Mucosa of rectum (tissue), 2 donors: ENCODE results near the gene PSMB3.

Experiments
- H3K27ac ChIP-seq, 2 donors: one replicate each; pipeline ENCODE4 v1.7.0; 2013; ENCODE audit warnings: inconsistent platforms in 2 of 2, low read depth in 2 of 2, low read length in 2 of 2
- H3K27me3 ChIP-seq, 2 donors: one replicate each; pipeline ENCODE4 v1.7.0; 2013; ENCODE audit warnings: low read length in 2 of 2; ENCODE audit not compliant: control insufficient read depth in 2 of 2, insufficient read depth in 2 of 2
- H3K36me3 ChIP-seq, 2 donors: one replicate each; pipeline ENCODE4 v1.7.0; 2013; ENCODE audit warnings: low read length in 2 of 2; ENCODE audit not compliant: control insufficient read depth in 2 of 2, insufficient read depth in 2 of 2
- H3K4me1 ChIP-seq, 2 donors: one replicate each; pipeline ENCODE4 v1.7.0; 2013; ENCODE audit warnings: low read length in 2 of 2, mild to moderate bottlenecking in 1 of 2; ENCODE audit not compliant: control insufficient read depth in 2 of 2, insufficient read depth in 2 of 2
- H3K4me3 ChIP-seq, 2 donors: one replicate each; pipeline ENCODE4 v1.7.0; 2013; ENCODE audit warnings: low read length in 2 of 2
- H3K9ac ChIP-seq, 2 donors: one replicate each; pipeline ENCODE4 v1.7.0; 2013; ENCODE audit warnings: low read length in 2 of 2, low read depth in 1 of 2, mild to moderate bottlenecking in 1 of 2
- H3K9me3 ChIP-seq, 2 donors: one replicate each; pipeline ENCODE4 v1.7.0; 2013; ENCODE audit warnings: low read length in 2 of 2; ENCODE audit not compliant: control insufficient read depth in 2 of 2
- donor health status: healthy.
- donor health status: Normal muscosa, but diverticular disease.

The PSMB3 gene

DNA sequence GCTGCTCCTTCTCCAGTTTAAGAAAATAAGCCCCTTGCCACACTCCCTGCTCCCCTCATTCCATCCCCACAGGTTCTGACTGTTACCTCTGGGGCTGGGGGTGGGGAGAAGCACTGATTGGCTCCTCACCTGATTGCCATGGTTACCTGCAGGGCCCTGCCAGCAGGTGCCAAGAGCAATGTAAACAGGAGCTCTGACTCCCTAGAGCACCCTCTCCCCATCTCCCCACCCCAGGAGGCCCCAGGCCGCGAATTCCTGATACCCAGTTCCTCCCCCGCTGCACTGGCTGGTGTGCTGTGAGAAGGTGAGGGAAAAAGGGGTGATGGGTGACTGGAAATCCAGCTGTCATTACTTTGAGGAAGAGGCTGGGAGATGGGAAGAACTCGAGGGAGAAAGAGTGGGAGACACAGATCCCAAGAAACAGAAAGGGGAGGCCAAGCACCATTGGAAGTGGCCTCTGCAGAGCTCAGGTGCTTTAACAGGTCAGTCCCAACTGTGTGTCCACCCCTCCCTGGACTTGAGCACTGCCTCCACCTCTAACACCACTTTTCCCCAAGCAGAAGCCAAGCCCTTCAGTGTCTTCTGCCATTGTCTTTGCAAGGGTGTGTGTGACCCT, 8.9 kb upstream of the PSMB3 start:
- Histone ChIP-seq H3K4me1 (peaks cover 49 to 57% of the 10 kb centered on the region in 2 donors), H3K9ac (no peak overlapping the region), H3K9me3 (no peaks in the 10 kb centered on the region), H3K27ac (no peak overlapping the region), H3K27me3 (no peaks in the 10 kb centered on the region), H3K36me3 (peaks cover 0 to 4% of the 10 kb centered on the region in 2 donors), H3K4me3 (no peak overlapping the region)

DNA sequence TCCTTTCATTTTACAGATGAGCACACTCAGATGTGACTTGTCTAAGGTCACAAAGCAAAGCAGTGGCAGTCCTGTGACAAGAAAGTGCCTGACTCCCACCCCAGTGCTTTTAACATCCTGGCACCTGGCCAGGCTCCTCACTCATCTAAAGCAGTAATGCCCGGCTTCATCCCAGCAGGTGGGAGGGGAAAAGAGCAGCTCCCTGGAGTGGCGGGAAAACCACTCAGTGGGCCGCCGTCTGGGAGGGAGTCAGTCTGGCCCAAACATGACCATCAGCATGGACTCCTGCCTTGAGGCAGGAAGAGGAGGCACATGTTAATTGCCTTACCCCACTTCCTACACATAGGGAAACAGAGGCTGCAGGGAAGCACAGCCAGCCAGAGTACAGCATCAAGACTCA, 7.0 kb upstream of the PSMB3 start:
- Histone ChIP-seq H3K27ac (no peak overlapping the region), H3K4me3 (no peak overlapping the region), H3K9me3 (no peaks in the 10 kb centered on the region), H3K36me3 (no peaks in the 10 kb centered on the region), H3K9ac (no peak overlapping the region), H3K4me1 (peaks cover 57 to 59% of the 10 kb centered on the region in 2 donors), H3K27me3 (no peaks in the 10 kb centered on the region)

- Histone ChIP-seq H3K27ac (no peak overlapping the region), H3K9me3 (no peaks in the 10 kb centered on the region), H3K36me3 (no peaks in the 10 kb centered on the region), H3K9ac (peak overlapping the region in 1 of 2 donors; percentile 19), H3K27me3 (no peaks in the 10 kb centered on the region), H3K4me3 (peak overlapping the region; percentile 39 to 81), H3K4me1 (peaks cover 63% of the 10 kb centered on the region in 2 donors)
Observed at GRCh38 chr17:38746004-38746848, 6.3 kb upstream of the PSMB3 start.

DNA sequence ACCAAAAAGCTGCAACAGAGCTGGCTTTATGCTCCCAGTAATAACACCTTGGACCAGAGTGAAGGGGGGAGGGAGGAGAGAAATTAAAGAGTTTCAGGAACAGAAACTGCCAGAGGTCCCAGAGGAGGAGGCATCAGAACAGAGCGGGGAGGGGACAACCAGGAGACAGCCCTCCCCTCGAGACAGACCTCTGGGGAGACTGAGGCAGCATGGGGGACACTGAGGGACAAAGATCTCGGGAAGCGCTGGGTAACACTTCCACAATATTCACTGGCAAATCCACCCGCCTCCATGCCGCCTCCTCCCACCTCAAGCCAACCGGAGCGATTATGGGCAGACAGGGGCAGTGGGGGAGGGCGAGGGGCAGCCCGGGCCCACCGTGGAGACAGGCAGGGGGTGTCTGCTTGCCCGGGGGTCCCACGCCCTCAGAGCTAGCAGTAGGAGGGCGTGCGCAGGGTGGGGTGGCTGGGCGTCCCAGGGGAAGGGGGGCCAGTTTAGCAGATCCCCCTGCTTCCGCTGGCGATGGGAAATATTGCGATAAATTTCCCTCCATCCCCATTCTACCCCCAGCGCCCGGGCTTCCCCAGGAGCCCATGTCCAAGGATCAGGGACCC, 5.6 kb upstream of the PSMB3 start:
- peak overlapping the region; percentile 39 to 81 for H3K4me3 ChIP-seq
- peak overlapping the region in 1 of 2 donors; percentile 52 for H3K27ac ChIP-seq
- peaks cover 59% of the 10 kb centered on the region in 2 donors for H3K4me1 ChIP-seq
- H3K9me3 ChIP-seq = no peaks in the 10 kb centered on the region
- peak overlapping the region in 1 of 2 donors; percentile 83 for H3K9ac ChIP-seq
- no peaks in the 10 kb centered on the region for H3K27me3 ChIP-seq
- H3K36me3 ChIP-seq = no peaks in the 10 kb centered on the region

DNA sequence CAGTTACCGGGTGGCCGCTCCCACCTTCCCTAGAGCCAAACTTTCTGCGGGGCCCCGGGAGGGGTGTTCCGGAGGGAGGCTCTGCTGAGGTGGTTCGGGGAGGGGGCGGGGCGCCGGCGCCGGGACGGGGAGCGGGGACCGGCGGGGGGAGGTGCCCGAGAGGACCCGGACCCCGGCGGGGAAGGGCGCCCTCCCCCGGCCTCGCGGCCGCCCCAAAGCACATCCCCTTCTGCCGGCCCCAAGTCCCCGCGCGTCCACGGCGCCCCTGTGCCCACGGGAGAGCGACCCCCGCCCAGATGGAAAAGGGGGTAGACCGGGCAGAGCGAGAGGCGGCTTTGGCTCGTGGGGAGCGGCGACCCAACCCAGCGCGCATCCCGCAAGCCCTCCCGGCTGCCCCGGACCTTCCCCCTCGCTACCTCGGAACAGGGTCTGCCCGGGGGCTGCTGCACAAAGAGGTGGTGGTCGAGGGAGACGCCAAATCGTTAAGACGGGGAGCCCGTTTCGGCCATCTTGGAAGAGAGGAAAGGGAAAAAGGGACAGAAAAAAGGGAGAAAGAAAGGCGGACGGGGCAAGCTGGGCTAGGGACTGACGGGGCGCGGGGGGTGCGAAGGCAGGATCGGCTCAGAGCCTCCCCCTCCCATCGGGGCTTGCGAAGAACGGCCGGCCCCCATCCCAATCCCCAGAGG, 4.9 kb upstream of the PSMB3 start:
- Histone ChIP-seq H3K9ac (peak overlapping the region; percentile 68 to 83), H3K27me3 (no peaks in the 10 kb centered on the region), H3K4me3 (peak overlapping the region; percentile 80 to 81), H3K4me1 (peaks cover 54 to 56% of the 10 kb centered on the region in 2 donors), H3K36me3 (no peaks in the 10 kb centered on the region), H3K9me3 (no peaks in the 10 kb centered on the region), H3K27ac (peak overlapping the region; percentile 41 to 52)

DNA sequence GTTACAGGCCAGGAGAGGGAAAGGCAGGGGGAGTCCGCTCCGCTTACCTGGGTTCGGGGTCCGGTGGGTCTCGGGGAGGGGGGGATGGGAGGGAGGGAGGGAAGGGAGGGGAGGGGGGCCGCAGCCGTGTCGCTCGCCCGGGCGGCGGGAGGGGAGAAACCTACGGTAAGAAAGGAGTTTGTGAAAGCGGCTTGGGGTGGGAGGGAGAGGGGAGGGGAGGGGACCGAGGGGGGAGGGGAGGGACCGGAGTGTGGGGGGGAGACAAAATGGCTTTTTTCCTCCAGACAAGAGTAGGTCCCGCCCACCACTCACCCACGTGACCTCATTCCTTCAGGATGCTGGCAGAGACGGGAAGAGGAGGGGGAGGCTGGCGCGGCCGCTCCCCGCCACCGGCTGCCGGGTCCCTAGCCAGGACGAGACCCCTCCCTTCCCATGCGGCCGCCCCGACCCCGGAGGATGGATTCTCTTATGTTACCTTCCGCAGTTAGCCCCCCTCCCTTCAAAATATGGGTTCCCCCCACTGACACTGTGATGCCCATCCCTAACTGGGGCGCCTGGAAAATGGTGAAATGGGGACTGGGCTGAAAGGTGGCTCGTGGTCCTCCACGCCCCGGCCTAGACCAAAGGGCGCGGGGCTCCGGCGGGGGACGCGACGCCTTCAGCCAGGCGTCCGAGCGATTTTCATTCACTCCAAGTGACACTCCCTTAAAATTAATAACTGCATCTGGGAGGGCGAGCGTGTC, 4.2 kb upstream of the PSMB3 start, which contains the start of gene PCGF2:
PCGF2 (minus strand) TSS at position 188 of the 743 bp plus-strand sequence. CDS start 7,934 bp downstream, outside the sequence.
- peak within 1 kb of the TSS; percentile 83 to 99 for H3K4me3 ChIP-seq
- no peaks in the 10 kb centered on the region for H3K9me3 ChIP-seq
- no peaks in the 10 kb centered on the region for H3K36me3 ChIP-seq
- no peaks in the 10 kb centered on the region for H3K27me3 ChIP-seq
- H3K27ac ChIP-seq = peak within 1 kb of the TSS; percentile 84 to 89
- H3K4me1 ChIP-seq = peaks cover 51 to 53% of the 10 kb centered on the region in 2 donors
- peak within 1 kb of the TSS; percentile 68 to 83 for H3K9ac ChIP-seq

- H3K36me3 ChIP-seq = no peaks in the 10 kb centered on the region
- H3K9me3 ChIP-seq = no peaks in the 10 kb centered on the region
- H3K27ac ChIP-seq = peak overlapping the region; percentile 84 to 89
- H3K4me1 ChIP-seq = peaks cover 50 to 55% of the 10 kb centered on the region in 2 donors
- peak overlapping the region; percentile 61 to 76 for H3K9ac ChIP-seq
- no peaks in the 10 kb centered on the region for H3K27me3 ChIP-seq
- H3K4me3 ChIP-seq = peak overlapping the region; percentile 83 to 99
Observed at GRCh38 chr17:38748892-38749222, 3.7 kb upstream of the PSMB3 start.

- H3K27ac ChIP-seq = peak overlapping the region; percentile 84 to 89
- peaks cover 49 to 56% of the 10 kb centered on the region in 2 donors for H3K4me1 ChIP-seq
- H3K9me3 ChIP-seq = no peaks in the 10 kb centered on the region
- no peaks in the 10 kb centered on the region for H3K27me3 ChIP-seq
- H3K36me3 ChIP-seq = peaks cover under 1% of the 10 kb centered on the region in 2 donors
- peak overlapping the region; percentile 61 to 76 for H3K9ac ChIP-seq
- H3K4me3 ChIP-seq = peak overlapping the region; percentile 83 to 99
Observed at GRCh38 chr17:38749223-38750043, 3.1 kb upstream of the PSMB3 start.

GRCh38 chr17:38750044-38750311, 2.6 kb upstream of the PSMB3 start:
- H3K9ac ChIP-seq = peak overlapping the region; percentile 60 to 76
- H3K36me3 ChIP-seq = peaks cover 4 to 5% of the 10 kb centered on the region in 2 donors
- peaks cover 49 to 56% of the 10 kb centered on the region in 2 donors for H3K4me1 ChIP-seq
- H3K27me3 ChIP-seq = no peaks in the 10 kb centered on the region
- H3K9me3 ChIP-seq = no peaks in the 10 kb centered on the region
- peak overlapping the region; percentile 84 to 89 for H3K27ac ChIP-seq
- peak overlapping the region; percentile 83 to 99 for H3K4me3 ChIP-seq
